ENCODE measurements around the gene MRPS15. TPM values are rescaled to one million over a fixed set of nuclear protein-coding genes. Genes with fewer than 3 reads are reported as not detected.

Gene MRPS15
- total RNA-seq, 1 experiment from 2014 or later, result 140 TPM

- H3K27me3 ChIP-seq (replicated peaks; ENCODE audit: insufficient read depth, low read depth, low read length, poor library complexity), result no peaks in the 10 kb centered on the region
- no peaks in the 10 kb centered on the region for H3K4me1 ChIP-seq (ENCODE audit: insufficient read depth, low read length, poor library complexity, severe bottlenecking)
- ChIA-PET POLR2A (ENCODE audit: low non-redundant PET) (no interaction called here), CTCF (no interaction called here)
- no peaks in the 10 kb centered on the region for H3K9me3 ChIP-seq (ENCODE audit: low read depth, low read length, poor library complexity, severe bottlenecking)
- no peak for TF ChIP-seq CTCF (conservative IDR thresholded peaks at IDR 0.05; ENCODE audit: low read depth, low read length)
- no peaks in the 10 kb centered on the region for H3K36me3 ChIP-seq (ENCODE audit: insufficient read depth, low read length, poor library complexity, severe bottlenecking)
- intact Hi-C loops (cut with micrococcal nuclease; ENCODE audit: unreplicated experiment), result no loop called here
- BruUV-seq (replicated peaks), result no TSS peak
- DNase-seq (ENCODE audit: low spot score), result no peak
- no peak overlapping the region for H3K27ac ChIP-seq (ENCODE audit: low read depth, low read length, poor library complexity, severe bottlenecking)
- no peak overlapping the region for H3K4me3 ChIP-seq (ENCODE audit: low read depth, low read length, poor library complexity, severe bottlenecking)
These were observed 31.6 kb downstream of the MRPS15 start for GRCh38 chr1:36432616-36433015.

- POLR2A ChIA-PET (ENCODE audit: low non-redundant PET), result no interaction called here
- Histone ChIP-seq H3K9me3 (ENCODE audit: low read depth, low read length, poor library complexity, severe bottlenecking) (no peaks in the 10 kb centered on the region), H3K36me3 (ENCODE audit: insufficient read depth, low read length, poor library complexity, severe bottlenecking) (no peaks in the 10 kb centered on the region), H3K4me3 (ENCODE audit: low read depth, low read length, poor library complexity, severe bottlenecking) (no peak overlapping the region), H3K27ac (ENCODE audit: low read depth, low read length, poor library complexity, severe bottlenecking) (no peak overlapping the region), H3K27me3 (replicated peaks; ENCODE audit: insufficient read depth, low read depth, low read length, poor library complexity) (no peaks in the 10 kb centered on the region), H3K4me1 (ENCODE audit: insufficient read depth, low read length, poor library complexity, severe bottlenecking) (no peaks in the 10 kb centered on the region)
- no peak for TF ChIP-seq EZH2 (IDR thresholded peaks at IDR 0.05; ENCODE audit: borderline replicate concordance, low read depth, low read length, poor library complexity, severe bottlenecking)
- TF ChIP-seq CTCF (conservative IDR thresholded peaks at IDR 0.05; ENCODE audit: low read depth, low read length), result no peak
- intact Hi-C loops (cut with micrococcal nuclease; ENCODE audit: unreplicated experiment), result loop anchor here (10.0 kb wide), 1 partner anchor 121 kb away; the partner anchor contains the start of gene SH3D21
- BruUV-seq (replicated peaks), result no TSS peak
- CTCF ChIA-PET, result no interaction called here
- DNase-seq (ENCODE audit: low spot score), result no peak
These were observed 38.4 kb downstream of the MRPS15 start for GRCh38 chr1:36425791-36426190.

- intact Hi-C loops (cut with micrococcal nuclease; ENCODE audit: unreplicated experiment), result loop anchor here (2.0 to 10.0 kb wide), 3 partner anchors 79 to 271 kb away; partner anchors contain the start of gene SH3D21
- TF ChIP-seq CTCF (conservative IDR thresholded peaks at IDR 0.05; ENCODE audit: low read depth, low read length) (no peak), EZH2 (IDR thresholded peaks at IDR 0.05; ENCODE audit: borderline replicate concordance, low read depth, low read length, poor library complexity, severe bottlenecking) (no peak)
- Histone ChIP-seq H3K4me1 (ENCODE audit: insufficient read depth, low read length, poor library complexity, severe bottlenecking) (peaks cover 5% of the 10 kb centered on the region), H3K27me3 (replicated peaks; ENCODE audit: insufficient read depth, low read depth, low read length, poor library complexity) (no peaks in the 10 kb centered on the region), H3K9me3 (ENCODE audit: low read depth, low read length, poor library complexity, severe bottlenecking) (no peaks in the 10 kb centered on the region), H3K36me3 (ENCODE audit: insufficient read depth, low read length, poor library complexity, severe bottlenecking) (no peaks in the 10 kb centered on the region), H3K4me3 (ENCODE audit: low read depth, low read length, poor library complexity, severe bottlenecking) (no peak overlapping the region), H3K27ac (ENCODE audit: low read depth, low read length, poor library complexity, severe bottlenecking) (no peak overlapping the region)
- ChIA-PET CTCF (no interaction called here), POLR2A (ENCODE audit: low non-redundant PET) (no interaction called here)
- DNase-seq (ENCODE audit: low spot score), result no peak
- no TSS peak for BruUV-seq (replicated peaks)
These were observed 42.5 kb downstream of the MRPS15 start for GRCh38 chr1:36421649-36422048.
